Measurements from ENCODE around the gene SCN5A.

DNA sequence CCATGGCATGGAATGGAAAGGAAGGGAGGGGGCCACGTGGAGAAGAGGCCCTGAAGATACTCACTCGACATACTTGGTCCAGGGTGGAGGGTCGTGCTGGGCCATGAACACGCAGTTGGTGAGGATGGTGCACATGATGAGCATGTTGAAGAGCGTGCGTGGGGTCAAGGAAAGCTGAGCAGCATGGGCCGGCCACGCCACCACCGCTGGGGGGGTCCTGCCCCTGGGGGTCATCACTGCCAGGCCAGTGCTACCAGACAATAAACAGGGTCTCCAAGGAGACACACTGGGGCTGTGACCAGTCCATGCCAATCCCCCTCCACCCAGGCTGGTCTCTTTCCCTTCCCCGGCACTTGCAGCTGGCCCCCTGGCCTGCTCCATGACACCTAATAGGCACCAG, 27.2 kb downstream of the SCN5A start:
- TF ChIP-seq, protein P1, sequence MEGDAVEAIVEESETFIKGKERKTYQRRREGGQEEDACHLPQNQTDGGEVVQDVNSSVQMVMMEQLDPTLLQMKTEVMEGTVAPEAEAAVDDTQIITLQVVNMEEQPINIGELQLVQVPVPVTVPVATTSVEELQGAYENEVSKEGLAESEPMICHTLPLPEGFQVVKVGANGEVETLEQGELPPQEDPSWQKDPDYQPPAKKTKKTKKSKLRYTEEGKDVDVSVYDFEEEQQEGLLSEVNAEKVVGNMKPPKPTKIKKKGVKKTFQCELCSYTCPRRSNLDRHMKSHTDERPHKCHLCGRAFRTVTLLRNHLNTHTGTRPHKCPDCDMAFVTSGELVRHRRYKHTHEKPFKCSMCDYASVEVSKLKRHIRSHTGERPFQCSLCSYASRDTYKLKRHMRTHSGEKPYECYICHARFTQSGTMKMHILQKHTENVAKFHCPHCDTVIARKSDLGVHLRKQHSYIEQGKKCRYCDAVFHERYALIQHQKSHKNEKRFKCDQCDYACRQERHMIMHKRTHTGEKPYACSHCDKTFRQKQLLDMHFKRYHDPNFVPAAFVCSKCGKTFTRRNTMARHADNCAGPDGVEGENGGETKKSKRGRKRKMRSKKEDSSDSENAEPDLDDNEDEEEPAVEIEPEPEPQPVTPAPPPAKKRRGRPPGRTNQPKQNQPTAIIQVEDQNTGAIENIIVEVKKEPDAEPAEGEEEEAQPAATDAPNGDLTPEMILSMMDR (conservative IDR thresholded peaks at IDR 0.05 in 1 of 2, IDR thresholded peaks at IDR 0.05 in 1 of 2; ENCODE audit: extremely low read depth in 1 of 2, insufficient read depth in 1 of 2, low read depth in 1 of 2, low read length in 2 of 2), result no peak
- TF ChIP-seq EZH2 (IDR thresholded peaks at IDR 0.05; ENCODE audit: borderline replicate concordance, low read length), result no peak

Data from mammary epithelial cell (primary cell).